ENCODE results near the gene NPNT.

NPNT gene

GRCh38 chr4:105917171-105917685 lies 22.0 kb downstream of the NPNT start:
- no peak for DNase-seq

GRCh38 chr4:105921301-105921700 lies 26.0 kb downstream of the NPNT start:
- DNase-seq: no peak

DNA sequence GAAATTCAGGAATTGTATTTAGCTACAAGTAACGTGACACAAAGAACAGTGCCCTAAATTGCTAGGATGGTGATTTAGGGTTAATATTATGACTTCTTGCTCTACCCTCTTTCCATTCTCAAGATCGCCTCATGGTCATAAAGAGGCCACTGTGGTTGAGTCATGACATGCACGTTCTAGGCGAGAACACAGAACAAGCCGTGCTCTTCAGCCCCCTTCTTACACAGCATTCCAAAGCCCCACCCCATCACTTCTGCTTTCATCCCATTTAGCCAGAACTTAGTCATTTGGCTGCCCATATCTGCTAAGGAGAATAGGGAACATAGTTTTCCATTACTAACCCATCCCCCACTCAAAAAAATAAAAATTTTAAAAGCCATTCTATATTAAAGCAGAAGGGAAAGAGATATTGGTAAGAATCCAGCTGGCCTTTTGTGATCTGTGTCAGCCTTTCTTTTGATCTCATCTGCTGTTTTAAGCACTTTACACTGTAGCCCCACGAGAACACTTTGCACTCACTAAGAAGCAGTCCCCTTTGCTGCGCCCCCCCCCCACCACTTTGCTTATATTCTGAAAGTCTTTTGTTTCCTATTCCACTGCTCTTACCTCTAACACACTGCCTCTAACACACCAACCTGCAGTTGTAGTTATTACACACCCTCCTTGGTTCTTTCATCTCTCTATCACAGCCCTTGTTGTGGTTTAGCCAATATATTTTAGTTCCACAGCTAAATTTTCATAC lies 28.4 kb downstream of the NPNT start:
- DNase-seq: no peak

- DNase-seq: no peak
Measured at GRCh38 chr4:105924341-105924740, 29.1 kb downstream of the NPNT start.

DNA sequence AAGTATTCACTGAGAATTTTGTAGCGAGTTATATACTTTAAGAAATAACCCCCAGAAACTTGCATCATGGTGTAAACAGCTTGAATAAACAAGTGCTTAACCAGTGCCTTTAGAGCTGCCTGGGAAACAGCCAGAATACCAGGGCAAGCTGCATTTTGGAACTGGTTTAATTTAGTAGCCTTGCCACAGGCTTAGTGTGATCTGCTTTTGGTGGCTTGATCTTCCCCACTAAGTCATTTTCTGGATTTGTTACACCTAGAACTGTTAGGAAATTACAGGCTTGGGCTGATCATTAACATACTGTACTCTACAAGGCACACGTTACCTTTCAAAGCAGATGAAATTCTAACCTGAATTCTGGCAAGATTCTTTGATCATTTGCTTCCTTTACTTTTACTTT lies 35.4 kb downstream of the NPNT start:
- no peak for DNase-seq

DNA sequence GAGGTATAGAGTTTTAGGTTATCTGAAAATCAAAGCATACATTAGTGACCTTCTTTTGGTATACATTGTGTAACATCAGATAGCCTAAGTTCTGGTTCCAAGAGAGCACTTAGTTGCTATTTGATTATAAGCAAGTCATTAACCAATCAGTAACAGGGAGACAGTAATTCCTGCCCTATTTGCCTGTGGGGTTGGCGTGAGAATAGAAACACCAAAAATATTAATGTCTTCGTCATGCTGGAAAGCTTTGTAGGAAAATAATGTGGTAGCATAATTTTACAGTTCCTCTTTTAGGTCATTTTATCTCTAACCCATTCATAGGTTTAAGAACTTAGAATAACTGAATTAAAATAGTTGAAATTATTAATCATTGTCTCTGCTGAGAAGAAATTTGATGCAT lies 37.8 kb downstream of the NPNT start:
- DNase-seq: no peak

GRCh38 chr4:105934386-105934785 lies 39.1 kb downstream of the NPNT start:
- DNase-seq: no peak

DNA sequence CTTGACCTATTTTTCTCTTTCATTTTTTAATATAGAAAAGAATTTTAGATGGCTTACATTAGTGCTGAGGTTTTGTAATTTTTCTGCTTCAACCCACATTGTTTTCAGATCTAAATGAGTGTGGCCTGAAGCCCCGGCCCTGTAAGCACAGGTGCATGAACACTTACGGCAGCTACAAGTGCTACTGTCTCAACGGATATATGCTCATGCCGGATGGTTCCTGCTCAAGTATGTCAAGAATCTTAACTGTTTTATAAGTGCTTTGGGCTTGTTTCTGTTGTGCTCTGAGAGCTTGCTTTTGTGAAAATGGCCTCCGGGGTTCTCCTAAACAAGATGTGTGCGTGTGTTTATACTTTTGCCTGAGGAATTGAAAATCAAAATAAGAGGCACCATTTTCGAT lies 41.6 kb downstream of the NPNT start:
- no peak for DNase-seq

DNA sequence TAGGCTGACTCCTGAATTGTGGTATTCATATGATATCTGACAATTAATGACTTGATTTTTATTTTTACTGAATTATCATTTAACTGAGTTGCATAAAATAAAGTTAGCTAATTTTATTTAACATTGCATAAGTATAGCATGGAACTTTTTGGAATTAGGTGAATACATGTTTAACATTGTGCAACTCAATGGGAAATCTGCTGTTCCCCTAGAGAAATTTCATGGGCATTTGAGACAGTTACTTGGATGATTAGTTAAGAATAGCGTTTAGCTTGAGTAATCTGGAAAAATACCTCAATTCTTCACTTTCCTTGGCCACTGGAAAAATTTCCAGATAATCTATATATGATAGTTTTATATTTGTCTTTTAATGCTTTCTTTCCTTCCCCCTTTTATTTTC lies 42.5 kb downstream of the NPNT start:
- no peak for DNase-seq

GRCh38 chr4:105943234-105943633 lies 48.0 kb downstream of the NPNT start:
- no peak for DNase-seq

DNA sequence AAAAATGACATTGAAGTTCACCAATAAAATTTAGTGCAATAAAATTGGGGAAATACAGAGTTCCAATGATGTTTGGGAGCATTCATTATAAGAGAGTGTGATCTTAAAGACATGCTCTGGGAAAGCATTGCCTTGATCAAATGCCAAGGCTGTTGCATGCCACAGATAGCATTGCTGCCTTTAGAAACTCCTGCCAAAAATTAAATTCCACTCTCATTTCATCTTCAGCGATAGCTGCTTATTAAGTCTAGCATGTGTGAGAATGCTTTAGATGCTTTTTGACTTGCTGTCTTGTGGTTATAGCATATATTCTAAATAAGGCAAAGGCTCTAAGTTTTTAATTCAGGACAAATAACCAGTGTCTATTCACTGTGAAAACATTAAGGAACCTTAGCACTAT lies 49.3 kb downstream of the NPNT start:
- DNase-seq: no peak

DNA sequence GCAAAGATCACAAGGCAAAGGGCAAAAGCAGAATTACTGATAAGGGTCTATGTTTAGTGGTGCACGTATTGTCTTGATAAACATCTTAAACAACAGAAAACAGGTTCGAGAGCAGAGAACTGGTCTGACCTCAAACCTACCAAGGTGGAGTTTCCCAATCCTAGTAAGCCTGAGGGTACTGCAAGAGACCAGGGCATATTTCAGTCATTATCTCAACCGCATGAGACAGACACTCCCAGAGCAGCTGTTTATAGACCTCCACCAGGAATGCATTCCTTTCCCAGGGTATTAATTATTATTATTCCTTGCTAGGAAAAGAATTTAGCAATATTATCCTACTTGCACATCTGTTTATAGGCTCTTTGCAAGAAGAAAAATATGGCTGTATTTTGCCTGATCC lies 51.5 kb downstream of the NPNT start:
- DNase-seq: no peak

GRCh38 chr4:105950701-105951100 lies 55.4 kb downstream of the NPNT start:
- DNase-seq: no peak

GRCh38 chr4:105951198-105951597 lies 55.9 kb downstream of the NPNT start:
- DNase-seq: no peak

- no peak for DNase-seq
Measured at GRCh38 chr4:105952591-105952990, 57.3 kb downstream of the NPNT start.

DNA sequence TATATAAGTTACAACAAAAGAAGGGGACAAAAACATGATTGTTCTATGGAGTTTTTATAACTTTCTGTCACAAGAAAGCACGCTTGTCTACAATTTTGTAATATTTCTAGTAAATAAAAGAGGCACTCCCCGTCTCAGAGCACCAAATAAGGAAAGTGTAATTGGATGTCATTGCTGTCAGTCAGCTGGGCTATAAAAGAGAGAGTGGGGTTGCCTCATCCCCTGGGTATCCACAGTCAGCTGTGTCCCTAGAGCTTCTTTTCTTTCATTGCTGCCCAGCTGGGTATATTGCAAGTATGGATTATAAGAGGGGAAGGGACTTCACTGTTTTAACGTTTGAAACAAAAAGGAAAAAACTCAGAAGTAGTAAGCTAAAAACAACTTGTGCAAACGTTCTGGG lies 61.3 kb downstream of the NPNT start:
- DNase-seq: no peak

DNA sequence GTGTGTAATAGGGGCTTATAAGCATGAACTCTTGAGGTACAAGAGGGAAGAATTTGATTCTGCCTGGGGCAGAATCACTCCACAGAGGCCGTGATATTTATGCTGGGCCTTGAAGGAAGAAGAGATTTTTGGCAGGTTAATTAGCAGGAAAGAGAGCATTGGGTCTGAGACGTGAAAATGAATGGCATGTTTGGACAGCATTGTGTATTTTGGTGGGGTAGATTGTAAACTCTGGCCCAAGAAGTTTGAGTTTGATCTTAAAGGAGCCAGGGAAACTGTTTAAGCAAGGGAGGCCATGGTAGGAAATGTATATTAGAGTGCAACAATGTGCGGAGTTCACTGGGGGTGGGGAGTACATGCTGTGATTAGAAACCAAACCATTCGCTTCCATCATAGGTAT lies 62.4 kb downstream of the NPNT start:
- no peak for DNase-seq

DNA sequence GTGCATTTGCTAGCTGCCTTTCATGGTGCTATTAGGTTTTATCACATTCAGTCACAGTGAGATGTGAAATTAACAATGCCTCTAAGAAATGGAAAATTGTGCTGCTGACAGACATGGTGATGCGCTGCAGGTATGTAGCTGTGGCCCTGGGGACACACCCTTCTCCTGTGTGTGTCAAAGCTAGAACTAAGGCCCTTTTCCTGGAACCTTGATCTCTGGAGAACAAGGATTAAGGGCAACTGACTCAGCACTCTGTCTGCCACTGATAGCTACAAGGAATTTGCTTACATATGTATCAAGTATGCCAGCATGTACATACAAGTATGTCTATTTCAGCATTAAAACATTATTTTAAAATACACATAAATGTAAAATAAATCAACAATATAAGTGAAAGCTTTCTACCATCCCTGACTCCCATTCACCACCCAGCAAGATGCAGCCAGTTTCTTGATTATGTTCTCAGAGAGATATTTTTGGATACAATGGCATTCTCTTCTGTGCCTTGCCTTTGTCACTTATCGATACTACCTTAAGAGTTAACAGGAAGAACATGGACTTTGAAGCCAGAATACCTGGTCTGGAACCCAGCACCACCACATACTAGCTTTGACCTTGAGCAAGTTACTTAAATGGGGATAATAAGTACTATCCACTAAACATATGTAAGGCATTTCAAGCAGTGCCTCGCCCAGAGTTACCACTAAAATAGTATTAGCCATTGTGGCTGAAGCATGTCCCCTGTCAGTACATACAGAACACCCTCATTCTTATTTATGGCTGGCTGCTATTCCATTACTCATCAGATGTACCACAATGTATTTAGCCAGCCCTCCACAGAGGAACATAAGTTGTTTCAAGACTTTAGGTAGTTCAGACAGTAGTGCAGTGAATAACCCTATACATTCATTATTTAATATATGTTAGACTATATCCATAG lies 68.5 kb downstream of the NPNT start:
- no peak for DNase-seq

DNA sequence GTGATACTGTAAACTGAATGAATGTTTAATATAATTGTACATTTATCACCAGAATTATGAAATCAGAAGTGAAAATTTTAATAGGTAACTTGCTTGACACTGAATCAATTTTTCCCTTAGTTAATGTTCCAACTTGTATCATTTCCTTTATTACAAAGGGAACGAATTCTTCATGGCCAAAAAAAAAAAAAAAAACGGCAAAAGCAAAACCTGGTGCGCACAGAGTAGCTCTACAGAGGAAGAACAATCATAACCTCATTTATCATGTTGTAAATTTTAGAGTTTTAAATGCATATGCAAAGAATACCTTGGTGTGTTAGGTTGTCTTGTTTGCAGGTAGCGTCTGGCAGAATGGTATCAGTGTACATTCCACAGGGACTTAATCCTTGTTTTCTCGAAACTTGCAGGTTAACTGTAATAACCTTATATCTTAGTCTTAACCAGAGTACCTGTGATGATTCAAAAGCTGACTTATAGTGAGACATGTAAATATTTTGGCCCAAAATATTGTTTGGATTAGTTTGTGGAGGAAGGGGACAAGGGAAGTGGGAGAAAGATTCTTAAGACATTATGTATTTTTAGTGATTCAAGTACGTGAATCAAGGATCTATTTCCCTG lies 70.0 kb downstream of the NPNT start:
- DNase-seq: no peak

DNA sequence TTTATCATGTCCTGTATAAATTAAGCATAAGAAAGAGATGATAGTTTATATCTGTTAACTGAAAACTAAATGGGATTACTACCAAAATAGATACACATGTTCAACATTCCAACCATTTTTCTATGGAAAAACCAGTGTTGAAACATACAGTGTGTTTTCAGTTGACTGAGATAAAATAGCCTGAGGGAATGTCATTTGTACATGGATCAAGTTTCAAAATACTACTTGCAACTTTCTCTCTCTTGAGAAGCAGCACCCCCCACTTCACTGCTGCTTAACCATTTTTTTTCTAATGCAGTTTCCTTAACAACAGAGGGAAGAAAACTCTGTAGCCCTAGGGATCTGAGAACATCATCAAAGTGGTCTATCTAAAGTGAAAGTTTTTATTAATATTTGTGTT lies 70.8 kb downstream of the NPNT start:
- DNase-seq: no peak

- no peak for DNase-seq
Measured at GRCh38 chr4:105967058-105967658, 71.9 kb downstream of the NPNT start.

DNA sequence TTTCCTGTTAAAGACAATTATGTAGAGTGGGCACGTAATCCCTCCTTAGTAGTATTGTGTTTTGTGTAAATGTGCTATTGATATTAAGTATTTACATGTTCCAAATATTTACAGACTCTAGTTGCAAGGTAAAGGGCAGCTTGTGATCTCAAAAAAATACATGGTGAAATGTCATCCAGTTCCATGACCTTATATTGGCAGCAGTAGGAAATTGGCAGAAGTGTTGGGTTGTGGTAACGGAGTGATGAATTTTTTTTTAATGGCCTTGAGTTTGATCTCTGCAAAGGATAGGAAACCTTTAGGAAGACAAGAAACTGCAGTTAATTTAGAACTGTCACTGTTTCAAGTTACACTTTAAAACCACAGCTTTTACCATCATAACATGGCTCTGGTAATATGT lies 74.3 kb downstream of the NPNT start:
- no peak for DNase-seq

- no peak for DNase-seq
Measured at GRCh38 chr4:105970371-105970770, 75.1 kb downstream of the NPNT start.

All from SW 1271 (cell line).